Thymus (tissue), 11 donors: ENCODE results near the gene RRP12. TPM values are rescaled to one million over a fixed set of nuclear protein-coding genes. Genes with fewer than 3 reads are reported as not detected.
"Not testable (repeated sequence)": the region's sequence is repeated elsewhere in the genome, so short reads cannot be mapped to it uniquely, and the experiment has no call there.

Source experiments
- DNase-seq, 9 donors: peaks; one replicate each; pipeline ENCODE4 v3.0.0-alpha.2; 2013; ENCODE audit warnings: low spot score in 9 of 9, low read depth in 6 of 9, missing footprints in 1 of 9
- H3K27ac ChIP-seq, 2 donors: one replicate each; pipeline ENCODE4 v1.5.1; 2013; ENCODE audit warnings: control low read depth in 1 of 2, low read depth in 1 of 2, low read length in 1 of 2, mild to moderate bottlenecking in 1 of 2, moderate library complexity in 1 of 2
- H3K27me3 ChIP-seq, 2 donors: one replicate each; pipeline ENCODE4 v1.5.1; 2013; ENCODE audit warnings: low read length in 1 of 2; ENCODE audit not compliant: control insufficient read depth in 2 of 2, insufficient read depth in 1 of 2
- H3K36me3 ChIP-seq, 2 donors: one replicate each; pipeline ENCODE4 v1.5.1; 2013; ENCODE audit warnings: low read length in 1 of 2, mild to moderate bottlenecking in 1 of 2, moderate library complexity in 1 of 2; ENCODE audit not compliant: control insufficient read depth in 2 of 2, insufficient read depth in 2 of 2
- H3K4me1 ChIP-seq, 2 donors: one replicate each; pipeline ENCODE4 v1.5.1; 2013; ENCODE audit warnings: low read length in 2 of 2; ENCODE audit not compliant: control insufficient read depth in 2 of 2, insufficient read depth in 2 of 2
- H3K4me3 ChIP-seq, 2 donors: one replicate each; pipeline ENCODE4 v1.5.1; 2013; ENCODE audit warnings: low read length in 2 of 2, control low read depth in 1 of 2, mild to moderate bottlenecking in 1 of 2
- H3K9me3 ChIP-seq, 2 donors: one replicate each; pipeline ENCODE4 v1.5.1; 2013; ENCODE audit warnings: low read length in 1 of 2, mild to moderate bottlenecking in 1 of 2; ENCODE audit not compliant: control insufficient read depth in 2 of 2, insufficient read depth in 1 of 2
- WGBS: extraction: QIAGEN DNeasy Blood & Tissue Kit; methylation state at CpG from one replicate; pipeline ENCODE4 v1.1.7; 2013; 5-methylcytosine and 5-hydroxymethylcytosine counted together
- polyA plus RNA-seq: library from polyadenylated mRNA; stranded (reverse); fragments of 200-250 nt; gene quantifications from one replicate; pipeline ENCODE4 v1.2.3, GENCODE V29; 2013
- total RNA-seq: library from RNA; stranded (reverse); fragments of 120-200 nt; gene quantifications from one replicate; pipeline ENCODE4 v1.2.4, GENCODE V29; 2013
- donor health status: healthy.

Gene RRP12
- total and polyA plus RNA-seq, 2 donors: 8.5 to 18.9 TPM

DNA sequence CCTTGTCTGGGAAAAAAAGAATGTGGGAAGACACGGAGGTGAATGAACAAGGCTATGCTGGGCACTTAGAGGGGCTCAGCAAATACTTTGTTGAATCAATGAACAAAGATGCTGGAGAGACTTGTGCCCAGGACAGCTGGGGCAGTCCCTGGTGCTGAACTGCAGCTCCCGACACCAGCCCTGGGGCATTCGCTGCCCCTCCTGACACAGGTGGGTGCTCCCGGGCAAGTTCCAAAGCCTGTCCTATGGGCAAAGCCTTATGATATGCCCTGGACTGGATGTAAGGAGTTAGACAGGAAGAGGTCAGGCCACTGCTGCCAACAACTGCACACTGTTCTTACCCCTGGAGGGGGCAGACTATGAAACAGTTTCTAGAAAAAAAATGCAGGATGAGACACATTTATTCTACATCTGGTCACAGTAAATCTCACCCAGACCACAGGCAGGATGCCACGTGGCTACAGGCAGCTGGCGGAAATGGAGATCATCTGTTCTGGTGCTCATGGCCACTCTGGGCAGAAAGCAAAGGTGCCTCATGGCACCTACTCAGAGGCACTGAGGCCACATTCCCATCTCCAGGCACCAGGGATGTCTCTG is 44.7 kb downstream of the RRP12 start:
- H3K4me1 ChIP-seq: no peaks in the 10 kb centered on the region
- no peaks in the 10 kb centered on the region for H3K9me3 ChIP-seq
- H3K36me3 ChIP-seq: peaks cover 13 to 20% of the 10 kb centered on the region in 2 donors
- H3K27me3 ChIP-seq: no peaks in the 10 kb centered on the region
- WGBS: 81% methylated on average over 6 of the region's 6 CpGs
- H3K4me3 ChIP-seq: no peak overlapping the region
- peak overlapping the region in 1 of 2 donors; percentile 18 for H3K27ac ChIP-seq
- DNase-seq: no peak

DNA sequence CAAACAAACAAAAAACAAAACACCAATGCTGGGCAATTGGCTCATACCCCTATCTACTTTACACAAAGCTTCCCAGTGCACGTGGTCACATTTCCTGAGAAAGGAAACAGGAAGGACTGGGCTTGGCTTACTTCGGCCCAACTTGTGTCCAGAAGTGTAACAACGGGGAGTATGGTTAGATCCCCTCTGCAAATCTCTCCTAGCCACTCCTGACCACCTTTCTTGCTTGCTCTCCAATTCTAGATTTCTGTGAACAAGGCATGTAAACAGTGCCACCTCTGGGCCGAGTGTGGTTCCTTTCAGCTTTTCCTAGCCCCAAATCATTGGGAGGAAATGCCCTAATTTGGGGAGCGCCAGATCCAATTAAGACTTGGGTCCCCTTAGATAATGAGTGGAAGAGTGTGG is 45.6 kb downstream of the RRP12 start:
- Histone ChIP-seq H3K36me3 (peaks cover 13 to 20% of the 10 kb centered on the region in 2 donors), H3K27ac (no peak overlapping the region), H3K4me1 (no peaks in the 10 kb centered on the region), H3K27me3 (no peaks in the 10 kb centered on the region), H3K4me3 (no peak overlapping the region), H3K9me3 (no peaks in the 10 kb centered on the region)
- DNase-seq: no peak
- 62% methylated on average over 5 of the region's 5 CpGs for WGBS

DNA sequence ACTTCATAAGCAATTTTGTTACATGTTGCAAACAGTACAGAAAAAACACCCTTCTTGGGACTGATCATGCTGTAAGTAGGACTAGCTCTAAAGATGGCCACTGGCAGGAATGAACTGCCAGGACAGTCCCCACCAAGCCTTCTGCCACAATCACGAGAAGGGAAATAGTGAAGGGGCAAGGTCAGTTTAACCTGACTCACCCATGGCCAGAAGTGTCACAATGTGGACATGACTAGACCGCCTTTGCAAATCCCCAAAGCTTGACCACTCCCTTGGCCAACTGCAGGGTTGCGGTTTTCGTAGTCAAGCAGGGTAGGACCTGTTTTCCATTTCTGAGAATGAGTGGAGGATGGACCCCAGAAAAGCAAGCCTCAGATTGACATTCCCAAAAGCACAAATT is 47.2 kb downstream of the RRP12 start:
- Histone ChIP-seq H3K4me3 (no peak overlapping the region), H3K4me1 (no peaks in the 10 kb centered on the region), H3K27ac (no peak overlapping the region), H3K27me3 (no peaks in the 10 kb centered on the region), H3K9me3 (no peaks in the 10 kb centered on the region), H3K36me3 (peaks cover 12 to 13% of the 10 kb centered on the region in 2 donors)
- DNase-seq: no peak
- WGBS: 98% methylated on average over 4 of the region's 4 CpGs

DNA sequence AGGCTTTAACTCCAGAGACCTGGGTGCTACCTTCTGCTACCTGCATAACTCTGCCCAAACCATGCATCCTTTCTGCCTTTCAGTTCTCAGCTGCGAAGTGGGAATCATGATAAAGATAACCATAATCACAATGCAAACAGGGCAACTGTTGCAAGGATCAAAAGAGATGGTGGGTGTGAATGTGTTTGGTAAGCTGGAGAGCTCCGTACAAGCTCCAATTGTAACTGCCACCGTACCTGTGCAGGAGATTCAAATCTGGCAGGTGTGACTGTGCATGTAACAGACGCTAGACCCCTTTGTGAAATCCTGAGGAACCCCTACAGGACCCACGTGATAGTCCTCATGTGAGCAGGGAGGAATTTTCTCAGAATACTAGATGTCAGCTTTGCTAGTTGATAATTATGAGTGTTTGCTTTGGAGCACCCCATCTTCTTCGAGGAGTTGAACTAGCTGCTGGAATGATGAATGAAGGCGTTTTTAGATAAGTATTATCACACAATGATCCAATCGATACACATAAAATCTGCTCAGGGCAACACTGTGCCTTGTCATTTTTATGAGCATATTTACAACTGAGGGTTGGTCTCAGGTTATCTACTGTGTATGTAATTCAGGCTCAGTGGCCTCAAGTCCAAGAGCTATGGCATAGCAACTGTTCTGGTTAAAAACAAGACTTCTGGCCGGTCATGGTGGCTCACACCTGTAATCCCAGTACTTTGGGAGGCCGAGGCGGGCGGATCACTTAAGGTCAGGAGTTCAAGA is 51.2 kb downstream of the RRP12 start:
- no peak overlapping the region for H3K4me3 ChIP-seq
- no peak overlapping the region for H3K27ac ChIP-seq
- no peak for DNase-seq
- H3K9me3 ChIP-seq: no peaks in the 10 kb centered on the region
- H3K36me3 ChIP-seq: peaks cover 0 to 3% of the 10 kb centered on the region in 2 donors
- H3K27me3 ChIP-seq: no peaks in the 10 kb centered on the region
- no peaks in the 10 kb centered on the region for H3K4me1 ChIP-seq
- WGBS: 98% methylated on average over 12 of the region's 12 CpGs

DNA sequence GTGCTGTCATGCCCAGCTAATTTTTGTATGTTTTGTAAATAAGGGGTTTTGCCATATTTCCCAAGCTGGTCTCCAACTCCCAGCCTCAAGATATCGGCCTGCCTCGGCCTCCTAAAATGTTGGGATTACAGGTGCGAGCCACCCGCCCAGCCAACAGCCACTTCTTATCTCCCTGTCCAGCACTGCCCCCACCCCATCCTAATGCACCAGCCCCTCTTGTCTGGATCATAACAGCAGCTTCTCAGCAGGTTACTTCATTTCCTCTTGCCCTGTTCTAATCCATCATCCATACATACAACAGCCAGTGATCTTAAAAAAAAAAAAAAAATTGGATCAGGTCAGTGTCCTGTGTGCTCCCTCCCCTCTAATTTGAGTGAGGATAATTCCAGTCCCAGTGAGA is 53.8 kb downstream of the RRP12 start:
- no peak for DNase-seq
- Histone ChIP-seq H3K27ac (no peak overlapping the region), H3K4me1 (no peaks in the 10 kb centered on the region), H3K4me3 (no peak overlapping the region), H3K27me3 (no peaks in the 10 kb centered on the region), H3K9me3 (no peaks in the 10 kb centered on the region), H3K36me3 (peaks cover 0 to 3% of the 10 kb centered on the region in 2 donors)
- WGBS: 97% methylated on average over 4 of the region's 4 CpGs

DNA sequence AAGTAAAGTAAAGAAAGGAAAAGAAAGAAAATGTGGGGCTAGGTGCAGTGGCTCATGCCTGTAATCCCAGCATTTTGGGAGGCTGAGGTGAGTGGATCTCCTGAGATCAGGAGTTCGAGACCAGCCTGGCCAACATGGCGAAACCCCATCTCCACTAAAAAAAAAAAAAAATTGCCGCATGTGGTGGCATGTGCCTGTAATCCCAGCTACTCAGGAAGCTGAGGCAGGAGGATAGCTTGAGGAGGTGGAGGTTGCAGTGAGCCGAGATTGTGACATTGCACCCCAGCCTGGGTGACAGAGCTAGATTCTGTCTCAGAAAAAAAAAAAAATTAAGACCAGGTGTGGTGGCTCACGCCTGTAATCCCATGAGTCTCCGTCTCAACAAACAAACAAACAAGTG is 57.5 kb downstream of the RRP12 start:
- H3K4me1 ChIP-seq, H3K36me3 ChIP-seq, H3K9me3 ChIP-seq, H3K27me3 ChIP-seq, H3K4me3 ChIP-seq, DNase-seq, H3K27ac ChIP-seq: not testable (repeated sequence)
- WGBS: 90% methylated on average over 6 of the region's 6 CpGs

DNA sequence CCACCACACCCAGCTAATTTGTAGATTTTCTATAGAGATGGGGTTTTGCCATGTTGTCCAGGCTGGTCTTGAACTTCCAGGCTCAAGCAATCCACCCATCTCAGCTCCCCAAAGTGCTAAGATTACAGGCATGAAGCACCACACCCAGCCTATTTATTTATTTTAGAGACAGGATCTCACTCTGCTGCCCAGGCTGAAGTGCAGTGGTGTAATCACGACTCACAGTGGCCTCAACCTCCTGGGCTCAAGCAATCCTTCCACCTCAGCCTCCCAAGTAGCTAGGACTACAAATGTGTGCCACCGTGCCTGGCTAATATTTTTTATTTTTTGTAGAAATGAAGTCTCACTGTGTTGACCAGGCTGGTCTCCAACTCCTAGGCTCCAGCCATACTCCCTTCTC is 59.7 kb downstream of the RRP12 start:
- Histone ChIP-seq H3K9me3 (no peaks in the 10 kb centered on the region), H3K4me1 (peaks cover 0 to 6% of the 10 kb centered on the region in 2 donors)

DNA sequence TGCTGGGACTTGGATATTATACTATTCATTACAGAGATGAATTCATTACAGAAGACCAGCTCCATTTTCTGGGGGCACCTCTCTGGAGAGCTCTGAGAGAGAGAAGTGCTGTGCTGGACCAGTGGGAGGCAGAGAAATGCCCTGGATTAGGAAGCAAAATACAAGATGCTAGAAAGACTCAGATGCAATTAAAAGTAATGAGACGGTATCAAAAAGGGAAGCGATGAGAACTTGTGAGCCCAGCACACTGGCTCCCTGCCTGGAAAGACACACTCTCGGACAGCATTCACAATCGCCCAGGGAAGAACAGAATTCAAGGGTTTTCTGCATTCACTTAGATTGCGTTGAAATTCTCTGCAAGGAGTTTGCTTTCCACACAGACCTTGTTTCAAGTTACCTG is 63.1 kb downstream of the RRP12 start:
- H3K4me1 ChIP-seq: peaks cover 3 to 17% of the 10 kb centered on the region in 2 donors
- no peak overlapping the region for H3K4me3 ChIP-seq
- WGBS: 89% methylated on average over 5 of the region's 5 CpGs
- DNase-seq: no peak
- no peak overlapping the region for H3K27ac ChIP-seq
- no peaks in the 10 kb centered on the region for H3K36me3 ChIP-seq
- H3K27me3 ChIP-seq: peaks cover 0 to 14% of the 10 kb centered on the region in 2 donors
- H3K9me3 ChIP-seq: no peaks in the 10 kb centered on the region

More for the DNA sequence above, 59.7 kb downstream of the RRP12 start:
- no peak overlapping the region for H3K27ac ChIP-seq
- DNase-seq: no peak
- no peak overlapping the region for H3K4me3 ChIP-seq
- WGBS: 97% methylated on average over 2 of the region's 2 CpGs
- H3K27me3 ChIP-seq: peaks cover 0 to 8% of the 10 kb centered on the region in 2 donors
- H3K36me3 ChIP-seq: no peaks in the 10 kb centered on the region

DNA sequence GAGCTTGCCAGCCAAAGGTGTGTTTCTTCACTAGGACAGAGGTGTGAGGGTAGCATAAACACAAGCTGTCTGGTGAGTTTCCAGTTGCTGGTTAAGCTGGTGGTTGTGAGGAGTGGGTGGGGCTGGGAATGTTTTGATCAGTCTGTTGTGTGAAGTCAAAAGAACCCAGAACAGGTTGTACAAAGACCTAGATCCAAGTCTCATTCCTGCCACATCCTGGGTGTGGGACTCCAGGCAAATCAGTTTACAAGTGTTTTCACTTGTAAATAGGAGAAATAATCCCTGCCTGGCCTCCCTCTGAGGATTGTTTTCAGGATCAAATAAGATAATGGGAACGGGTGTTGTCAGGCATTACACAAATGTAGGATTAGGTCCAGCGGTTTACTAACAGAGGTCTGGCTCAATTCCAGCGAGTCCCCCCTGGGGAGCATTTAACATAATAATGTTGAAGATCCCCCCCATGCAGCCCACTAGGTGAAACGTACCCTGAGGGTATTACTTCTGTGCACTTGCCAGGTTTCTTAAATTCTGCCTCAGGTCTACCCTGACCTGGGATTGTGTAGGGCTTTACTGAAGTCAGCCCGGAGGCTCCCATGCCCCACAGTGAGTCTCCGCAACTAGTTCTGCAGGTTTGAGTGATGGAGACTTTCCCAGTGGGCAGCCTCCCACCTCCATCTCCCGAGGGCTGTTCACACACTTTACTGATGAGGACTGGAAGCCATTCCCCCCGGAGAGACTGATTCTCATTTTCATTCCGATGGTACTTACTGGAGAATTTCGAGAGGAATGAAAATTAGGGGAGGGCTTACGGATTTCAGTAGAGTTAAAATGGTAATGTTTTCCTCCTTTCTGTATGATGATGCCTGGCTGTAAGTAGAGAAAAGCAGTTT is 64.0 kb downstream of the RRP12 start:
- DNase-seq: no peak
- H3K27ac ChIP-seq: no peak overlapping the region
- H3K36me3 ChIP-seq: no peaks in the 10 kb centered on the region
- peaks cover 0 to 14% of the 10 kb centered on the region in 2 donors for H3K27me3 ChIP-seq
- WGBS: 92% methylated on average over 11 of the region's 11 CpGs
- H3K4me3 ChIP-seq: no peak overlapping the region
- H3K9me3 ChIP-seq: no peaks in the 10 kb centered on the region
- H3K4me1 ChIP-seq: peaks cover 12 to 25% of the 10 kb centered on the region in 2 donors
